Medulla oblongata (tissue), 1 donor: Measurements from ENCODE around the gene ISLR.

Source experiments
- DNase-seq: peaks from one replicate; pipeline ENCODE4 v3.0.0-alpha.2; 2015; ENCODE audit errors: extremely low spot score

ISLR gene

DNA sequence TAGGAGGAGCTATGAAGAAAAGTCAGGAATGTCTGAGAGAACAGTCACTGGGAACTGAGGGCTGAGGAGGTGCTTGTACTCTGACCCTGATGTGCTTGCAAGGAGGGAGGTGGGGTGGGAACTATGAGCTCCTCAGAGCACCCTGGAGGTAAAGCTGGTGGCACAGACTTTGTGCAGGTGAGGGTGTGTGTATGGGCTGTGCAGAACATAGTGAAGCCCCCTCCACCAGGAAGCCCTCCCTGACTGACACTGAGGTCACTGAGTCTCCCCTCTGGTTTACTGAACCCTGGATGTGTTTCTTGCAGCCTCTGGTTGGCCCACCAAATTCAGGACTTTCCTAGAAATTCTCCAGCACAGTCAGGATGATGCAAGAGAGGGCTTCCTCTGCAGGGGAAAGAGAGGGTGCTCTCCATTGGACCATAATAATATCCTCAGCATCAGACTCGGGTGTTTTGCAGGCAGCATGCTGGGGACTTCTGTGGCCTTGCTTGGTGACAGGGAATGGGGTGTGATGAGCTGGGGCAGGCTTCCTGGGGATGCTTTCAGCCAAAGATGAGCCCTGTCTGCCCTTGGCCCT is 1.5 kb upstream of the ISLR start:
- no peak for DNase-seq

DNA sequence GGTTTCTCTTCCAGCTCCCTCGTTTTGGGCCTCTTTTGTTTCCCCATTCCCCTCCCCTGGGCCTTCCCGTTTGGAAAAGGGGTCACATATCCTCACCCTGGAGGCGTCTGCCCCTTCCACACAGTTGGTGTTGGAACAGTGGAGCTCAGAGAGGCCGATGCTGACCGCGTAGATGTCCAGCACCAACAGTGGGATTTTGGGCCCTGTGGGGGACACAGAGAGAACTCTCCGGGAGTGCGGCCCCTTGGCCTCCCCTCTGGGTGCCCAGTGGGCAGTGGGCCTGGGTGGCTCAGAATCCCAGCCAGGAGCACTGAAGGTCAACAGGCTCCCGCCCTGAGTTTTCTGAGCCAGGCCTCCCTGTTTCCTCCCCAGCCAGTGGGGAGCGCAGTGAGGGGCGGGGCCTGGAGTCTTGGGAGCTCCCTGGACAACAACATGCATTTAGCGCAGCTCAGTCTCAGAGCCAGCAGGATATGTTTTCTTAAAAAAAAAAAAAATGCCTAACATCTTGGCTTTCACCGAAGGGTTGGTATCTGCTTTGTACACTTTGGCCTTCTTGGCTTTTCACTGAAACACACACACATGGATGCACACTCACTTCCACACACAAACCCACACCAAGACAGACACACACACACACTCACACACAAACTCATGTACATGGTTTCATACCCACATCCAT is 670 bp upstream of the ISLR start:
- no peak for DNase-seq

DNA sequence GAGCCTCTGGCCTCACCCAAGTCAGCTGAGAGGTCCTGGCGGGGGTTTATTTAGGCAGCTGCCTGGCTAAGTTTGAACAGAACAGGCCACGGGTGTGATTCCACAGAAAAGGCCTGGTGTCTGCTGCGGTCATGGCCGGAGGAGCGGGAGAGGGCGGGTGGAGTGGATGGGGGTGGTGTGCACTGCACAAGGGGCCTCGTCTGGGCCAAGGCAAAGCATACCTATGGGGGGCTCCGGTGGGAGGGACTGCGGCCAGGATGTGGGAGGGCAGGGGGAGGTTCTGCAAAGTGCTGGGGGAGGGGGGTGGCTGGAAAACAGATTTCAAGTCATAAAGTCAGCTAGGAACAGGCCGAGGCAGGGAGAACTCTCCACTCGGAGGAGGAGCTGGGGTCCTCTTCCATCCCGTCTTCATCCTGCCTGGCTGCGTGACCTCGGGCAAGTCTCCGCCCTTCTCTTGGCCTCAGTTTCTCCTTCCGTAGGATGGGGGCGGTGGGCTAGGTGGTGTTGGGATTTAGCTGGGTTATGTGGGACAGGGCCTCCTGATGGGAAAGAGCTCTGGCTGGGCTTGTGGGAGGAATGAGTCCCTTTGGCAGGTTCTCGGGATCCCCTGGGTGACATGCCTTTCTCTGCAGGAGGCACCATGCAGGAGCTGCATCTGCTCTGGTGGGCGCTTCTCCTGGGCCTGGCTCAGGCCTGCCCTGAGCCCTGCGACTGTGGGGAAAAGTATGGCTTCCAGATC is 878 bp downstream of the ISLR start:
- DNase-seq, result no peak

DNA sequence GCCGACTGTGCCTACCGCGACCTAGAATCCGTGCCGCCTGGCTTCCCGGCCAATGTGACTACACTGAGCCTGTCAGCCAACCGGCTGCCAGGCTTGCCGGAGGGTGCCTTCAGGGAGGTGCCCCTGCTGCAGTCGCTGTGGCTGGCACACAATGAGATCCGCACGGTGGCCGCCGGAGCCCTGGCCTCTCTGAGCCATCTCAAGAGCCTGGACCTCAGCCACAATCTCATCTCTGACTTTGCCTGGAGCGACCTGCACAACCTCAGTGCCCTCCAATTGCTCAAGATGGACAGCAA is 1.4 kb downstream of the ISLR start:
- no peak for DNase-seq

DNA sequence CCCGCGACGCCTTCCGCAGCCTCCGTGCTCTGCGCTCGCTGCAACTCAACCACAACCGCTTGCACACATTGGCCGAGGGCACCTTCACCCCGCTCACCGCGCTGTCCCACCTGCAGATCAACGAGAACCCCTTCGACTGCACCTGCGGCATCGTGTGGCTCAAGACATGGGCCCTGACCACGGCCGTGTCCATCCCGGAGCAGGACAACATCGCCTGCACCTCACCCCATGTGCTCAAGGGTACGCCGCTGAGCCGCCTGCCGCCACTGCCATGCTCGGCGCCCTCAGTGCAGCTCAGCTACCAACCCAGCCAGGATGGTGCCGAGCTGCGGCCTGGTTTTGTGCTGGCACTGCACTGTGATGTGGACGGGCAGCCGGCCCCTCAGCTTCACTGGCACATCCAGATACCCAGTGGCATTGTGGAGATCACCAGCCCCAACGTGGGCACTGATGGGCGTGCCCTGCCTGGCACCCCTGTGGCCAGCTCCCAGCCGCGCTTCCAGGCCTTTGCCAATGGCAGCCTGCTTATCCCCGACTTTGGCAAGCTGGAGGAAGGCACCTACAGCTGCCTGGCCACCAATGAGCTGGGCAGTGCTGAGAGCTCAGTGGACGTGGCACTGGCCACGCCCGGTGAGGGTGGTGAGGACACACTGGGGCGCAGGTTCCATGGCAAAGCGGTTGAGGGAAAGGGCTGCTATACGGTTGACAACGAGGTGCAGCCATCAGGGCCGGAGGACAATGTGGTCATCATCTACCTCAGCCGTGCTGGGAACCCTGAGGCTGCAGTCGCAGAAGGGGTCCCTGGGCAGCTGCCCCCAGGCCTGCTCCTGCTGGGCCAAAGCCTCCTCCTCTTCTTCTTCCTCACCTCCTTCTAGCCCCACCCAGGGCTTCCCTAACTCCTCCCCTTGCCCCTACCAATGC is 2.0 kb downstream of the ISLR start:
- DNase-seq, result no peak

DNA sequence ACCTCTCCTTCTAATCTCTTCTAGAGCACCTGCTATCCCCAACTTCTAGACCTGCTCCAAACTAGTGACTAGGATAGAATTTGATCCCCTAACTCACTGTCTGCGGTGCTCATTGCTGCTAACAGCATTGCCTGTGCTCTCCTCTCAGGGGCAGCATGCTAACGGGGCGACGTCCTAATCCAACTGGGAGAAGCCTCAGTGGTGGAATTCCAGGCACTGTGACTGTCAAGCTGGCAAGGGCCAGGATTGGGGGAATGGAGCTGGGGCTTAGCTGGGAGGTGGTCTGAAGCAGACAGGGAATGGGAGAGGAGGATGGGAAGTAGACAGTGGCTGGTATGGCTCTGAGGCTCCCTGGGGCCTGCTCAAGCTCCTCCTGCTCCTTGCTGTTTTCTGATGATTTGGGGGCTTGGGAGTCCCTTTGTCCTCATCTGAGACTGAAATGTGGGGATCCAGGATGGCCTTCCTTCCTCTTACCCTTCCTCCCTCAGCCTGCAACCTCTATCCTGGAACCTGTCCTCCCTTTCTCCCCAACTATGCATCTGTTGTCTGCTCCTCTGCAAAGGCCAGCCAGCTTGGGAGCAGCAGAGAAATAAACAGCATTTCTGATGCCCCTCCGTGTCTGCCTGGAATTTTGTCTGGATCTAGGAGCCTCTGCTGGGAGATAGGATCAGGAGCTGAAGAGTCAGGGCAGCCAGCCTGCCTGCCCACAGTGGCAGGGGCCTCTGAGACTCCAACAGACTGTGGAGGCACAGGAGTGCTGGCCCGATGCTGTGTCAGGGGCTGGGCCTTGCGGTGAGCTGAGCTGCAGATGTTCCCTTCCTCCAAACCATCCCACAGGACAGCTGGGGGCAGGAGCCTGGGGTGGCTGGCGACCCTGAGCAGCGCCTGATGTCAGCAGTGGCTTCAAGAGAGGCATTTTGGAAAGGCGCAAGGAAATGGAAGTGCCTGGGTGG is 3.0 kb downstream of the ISLR start:
- no peak for DNase-seq

DNA sequence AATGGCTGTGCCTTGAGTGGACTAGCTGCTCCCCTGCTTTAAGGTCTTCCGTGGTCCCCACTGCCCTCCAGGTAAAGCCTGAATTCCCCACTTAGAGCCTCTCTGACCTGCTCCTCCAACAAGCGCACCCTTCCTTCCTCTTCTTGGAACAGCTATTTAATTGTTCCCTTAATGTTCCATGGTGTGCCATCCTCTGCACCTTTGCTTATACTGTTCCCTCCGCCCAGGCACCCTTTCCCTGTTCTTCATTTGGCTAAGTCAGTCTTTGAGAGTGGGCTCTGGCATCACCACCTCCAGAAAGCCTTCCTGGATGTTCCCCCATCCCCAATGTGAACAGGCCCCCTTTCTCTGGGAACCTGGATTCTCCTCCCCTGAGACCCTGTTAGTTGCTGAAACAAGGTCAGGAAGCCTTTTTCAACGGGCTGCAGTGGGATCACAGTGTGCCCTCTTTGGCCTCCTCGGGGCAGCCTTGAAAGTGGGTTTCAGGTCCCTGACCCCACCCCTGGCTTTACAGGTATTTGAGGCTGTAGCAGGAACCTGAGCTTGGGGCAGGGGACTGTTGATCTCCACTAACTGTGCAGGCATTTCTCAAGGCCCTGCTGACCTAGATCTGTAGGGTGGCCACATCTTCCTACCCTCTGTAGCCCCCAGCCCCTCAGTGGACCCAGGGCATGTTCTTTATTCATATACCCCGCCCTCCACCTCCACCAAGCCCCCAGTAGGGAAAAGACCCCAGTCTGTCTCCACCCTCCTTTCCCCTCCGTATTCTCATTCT is 5.0 kb downstream of the ISLR start:
- no peak for DNase-seq

DNA sequence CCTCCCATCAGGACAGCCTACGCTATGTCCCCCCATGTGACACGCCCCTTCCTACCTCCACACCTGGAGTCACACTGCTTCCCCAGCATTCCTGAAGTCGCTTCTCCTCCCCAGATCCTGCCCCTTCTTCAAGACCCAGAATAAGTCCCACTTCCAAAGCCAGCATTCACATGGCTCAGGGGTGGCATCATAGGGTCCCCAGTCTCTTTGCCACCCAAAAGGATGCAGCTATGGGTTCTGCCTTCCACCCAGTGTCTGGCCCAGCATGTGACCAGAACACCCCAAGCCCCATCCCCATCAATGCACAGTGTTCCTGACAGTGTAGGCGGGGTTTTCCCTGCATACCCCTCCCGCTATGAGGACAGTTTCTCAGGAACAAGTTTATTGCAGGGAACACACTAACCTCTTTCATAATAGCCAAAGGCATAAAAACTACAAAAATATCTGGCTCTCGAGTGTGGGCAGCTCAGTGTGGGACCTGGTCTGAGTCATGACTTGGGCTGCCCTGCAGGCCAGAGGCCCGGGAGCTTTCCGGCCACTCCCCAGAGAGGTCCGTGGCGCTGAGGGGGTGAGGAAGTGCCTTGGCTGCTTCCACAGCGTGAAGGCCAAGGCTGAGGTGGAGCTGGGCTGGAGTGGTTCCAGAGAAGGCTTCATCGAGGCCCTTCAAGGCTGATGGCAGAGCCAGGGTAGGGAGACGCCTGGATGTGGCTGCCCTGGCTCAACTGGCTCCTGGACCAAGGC is 5.8 kb downstream of the ISLR start:
- no peak for DNase-seq

DNA sequence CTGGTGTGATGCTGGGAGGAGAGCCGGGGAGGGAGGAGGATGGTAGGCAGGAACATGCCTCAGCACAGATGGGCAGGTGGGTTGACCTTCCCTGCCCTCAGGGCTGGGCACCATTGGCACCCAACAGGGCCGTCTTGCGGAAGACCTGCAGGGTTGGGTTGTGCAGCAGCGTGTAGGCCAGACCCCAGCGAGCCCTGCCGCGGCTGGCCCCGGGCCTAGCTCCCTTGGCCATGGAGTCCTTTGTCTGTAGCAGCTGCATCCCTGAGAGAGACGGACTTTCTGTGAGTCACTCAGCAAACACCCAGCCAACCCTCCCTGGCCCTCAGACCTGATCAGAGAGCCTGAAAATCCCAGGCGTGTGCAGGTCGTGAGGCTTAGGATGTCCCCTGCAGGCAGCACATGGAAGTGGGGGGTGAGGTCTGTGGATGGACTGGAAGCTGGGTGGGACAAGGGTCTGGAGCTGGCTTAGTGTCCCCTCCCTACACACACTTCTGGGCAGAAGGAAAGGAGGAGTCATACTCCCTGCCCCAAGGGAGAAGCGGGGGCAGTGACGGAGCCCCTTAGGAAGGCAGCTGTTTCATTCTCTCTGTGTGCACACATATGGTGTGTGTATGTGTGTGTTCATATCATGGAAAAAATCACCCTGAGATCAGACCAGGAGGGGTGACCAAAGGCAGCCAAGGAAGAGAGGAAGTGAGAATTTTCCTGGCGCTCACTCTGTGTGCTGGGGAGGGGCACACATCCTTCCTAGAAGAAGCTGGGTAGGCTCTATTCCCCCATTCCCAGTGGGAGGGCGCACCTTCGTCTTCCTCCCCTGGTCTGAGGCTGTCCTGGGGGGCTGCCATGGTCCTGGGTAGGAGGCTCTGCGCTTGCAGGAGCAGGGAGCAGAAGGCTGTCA is 6.7 kb downstream of the ISLR start:
- DNase-seq, result no peak

DNA sequence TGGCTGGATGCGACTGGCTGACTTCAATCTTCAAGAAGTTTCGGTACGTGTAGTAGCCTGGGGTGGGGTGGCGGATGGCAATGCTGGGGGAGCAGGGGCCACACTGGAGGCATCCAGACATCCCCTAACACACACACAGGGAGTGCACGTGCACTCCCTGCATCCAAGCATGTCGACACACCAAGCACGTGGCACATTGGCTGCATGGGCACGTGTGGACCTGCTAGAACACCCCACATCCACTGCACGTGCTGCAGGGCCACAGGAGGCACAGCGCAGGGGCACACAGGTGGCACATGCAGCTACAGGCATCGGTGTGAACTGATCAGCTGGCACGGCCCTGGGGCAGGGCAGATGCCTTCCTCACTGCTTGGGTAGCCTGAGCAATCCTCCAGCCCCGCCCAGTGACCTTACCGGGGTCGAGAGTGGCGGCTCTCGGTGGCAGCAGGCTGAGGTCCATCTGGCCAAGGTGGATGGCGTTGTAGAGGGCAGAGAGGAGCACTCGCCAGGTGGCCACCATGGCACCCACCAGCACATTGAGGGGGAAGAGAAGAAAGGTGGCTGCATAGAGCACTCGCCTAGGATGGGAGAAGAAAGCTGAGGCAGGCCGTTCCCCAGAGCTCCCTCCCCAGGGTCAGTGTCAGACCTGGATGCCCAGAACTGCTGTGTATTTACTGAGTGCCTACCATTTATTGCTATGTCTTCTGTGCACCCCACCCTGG is 7.5 kb downstream of the ISLR start:
- DNase-seq, result no peak

DNA sequence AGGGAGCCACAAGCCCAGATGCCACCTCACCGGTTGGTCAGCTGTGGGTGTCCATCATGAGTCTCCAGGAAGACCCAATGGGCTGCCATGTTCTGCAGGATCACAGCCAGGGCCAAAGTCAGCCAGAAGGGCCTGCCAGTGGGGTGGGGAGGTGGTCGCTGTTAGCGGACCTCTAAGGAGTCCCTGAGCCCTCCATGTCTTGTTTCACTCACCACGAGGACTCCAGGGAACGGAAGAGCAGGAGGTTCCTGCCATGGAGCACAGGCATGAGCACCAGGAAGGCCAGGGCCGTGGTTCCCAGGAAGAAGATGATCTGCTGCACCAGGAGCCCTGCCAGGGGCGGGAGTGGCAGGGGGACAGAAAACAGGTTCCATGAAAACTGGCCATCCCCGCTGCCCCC is 8.6 kb downstream of the ISLR start:
- no peak for DNase-seq

DNA sequence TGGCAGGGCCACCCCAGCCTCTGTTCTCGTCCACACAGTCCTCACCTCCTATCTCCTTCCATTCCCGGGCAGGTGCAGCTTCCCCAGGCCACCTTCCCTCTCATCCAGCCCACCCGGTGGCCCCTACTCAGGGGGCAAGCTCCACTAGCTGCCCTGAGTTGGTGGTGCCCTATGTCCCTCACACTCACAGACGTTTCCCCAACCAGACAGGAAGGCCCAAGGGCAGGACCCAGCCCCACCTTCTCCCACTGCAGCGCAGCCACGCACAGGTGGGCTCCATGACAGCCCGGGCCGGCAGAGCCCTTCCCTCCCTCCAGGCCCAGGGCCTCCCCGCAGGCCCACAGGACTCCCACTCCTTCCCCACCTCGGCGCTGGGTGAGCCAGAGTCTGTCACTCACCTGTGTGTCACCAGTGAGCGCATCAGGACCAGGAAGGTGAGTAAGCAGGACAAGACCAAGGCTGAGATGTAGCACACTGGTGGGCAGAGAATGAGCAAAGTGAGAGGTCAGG is 11.1 kb downstream of the ISLR start:
- no peak for DNase-seq

DNA sequence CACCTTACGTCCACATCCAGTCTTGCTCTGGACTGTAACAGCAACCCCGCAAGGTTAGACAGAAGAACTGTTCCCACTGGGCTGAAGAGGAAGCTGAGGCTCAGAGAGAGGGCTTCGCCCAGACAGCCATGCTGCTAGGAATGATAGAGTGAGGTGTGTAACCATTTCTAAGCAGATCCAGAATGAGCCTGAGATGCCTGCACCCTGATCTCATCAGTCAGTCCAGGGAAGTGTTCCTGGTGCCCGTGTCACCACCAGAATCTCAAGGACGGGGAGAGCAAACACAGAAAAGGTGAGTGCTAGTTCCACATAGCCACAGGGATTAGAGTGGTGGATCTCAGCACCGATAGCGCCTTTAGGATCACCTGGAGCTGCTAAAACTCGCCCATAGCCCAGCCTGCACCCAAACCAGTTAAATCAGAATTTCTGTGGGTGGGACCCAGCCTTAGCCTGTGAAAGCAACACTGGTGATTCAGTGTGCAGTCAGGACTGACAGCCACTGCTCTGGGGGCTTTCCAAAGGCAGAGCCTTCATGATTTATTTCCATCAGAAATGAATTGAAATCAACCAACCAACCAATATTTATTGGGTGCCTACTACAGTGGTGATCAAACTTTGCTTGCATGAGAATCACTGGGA is 12.3 kb downstream of the ISLR start:
- no peak for DNase-seq

DNA sequence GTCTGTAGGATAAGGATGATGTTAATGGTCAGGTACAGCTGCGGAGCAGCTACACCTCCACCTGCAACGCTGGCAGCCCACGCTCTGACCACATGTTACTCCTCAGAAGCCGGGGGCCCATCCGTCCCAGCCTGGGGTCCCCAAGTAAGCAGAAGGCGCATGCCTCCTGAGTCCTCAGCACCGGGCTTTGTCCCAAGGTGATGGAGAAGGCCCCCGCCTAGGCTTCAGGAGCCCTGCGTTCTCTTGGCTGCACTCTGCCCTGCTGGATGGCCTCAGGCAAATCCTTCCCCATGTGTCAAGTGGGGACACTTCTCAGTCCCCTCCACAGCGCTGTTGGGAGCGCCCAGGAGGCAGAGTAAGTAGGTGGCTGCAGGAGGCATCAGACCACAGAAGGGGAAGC is 14.7 kb downstream of the ISLR start:
- no peak for DNase-seq

DNA sequence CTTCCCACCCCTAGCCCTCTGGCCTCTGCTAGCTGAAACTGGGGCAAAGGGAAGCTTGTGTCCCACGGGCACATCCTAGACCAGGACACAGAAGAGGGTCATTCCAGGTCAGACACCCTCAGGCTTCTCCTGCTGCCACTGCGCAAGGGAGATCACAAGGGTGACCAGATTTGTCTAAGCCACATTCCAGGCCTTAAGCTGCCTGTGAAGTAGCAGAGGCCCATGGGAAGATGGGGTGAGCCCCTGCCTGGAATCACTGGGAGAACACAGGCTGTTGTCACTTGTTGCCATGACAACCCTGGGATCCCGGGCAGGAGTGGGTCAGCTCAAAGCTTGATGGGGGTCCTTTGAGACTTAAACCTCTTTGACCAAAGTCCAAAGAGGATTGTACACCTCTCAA is 18.3 kb downstream of the ISLR start:
- DNase-seq, result no peak

DNA sequence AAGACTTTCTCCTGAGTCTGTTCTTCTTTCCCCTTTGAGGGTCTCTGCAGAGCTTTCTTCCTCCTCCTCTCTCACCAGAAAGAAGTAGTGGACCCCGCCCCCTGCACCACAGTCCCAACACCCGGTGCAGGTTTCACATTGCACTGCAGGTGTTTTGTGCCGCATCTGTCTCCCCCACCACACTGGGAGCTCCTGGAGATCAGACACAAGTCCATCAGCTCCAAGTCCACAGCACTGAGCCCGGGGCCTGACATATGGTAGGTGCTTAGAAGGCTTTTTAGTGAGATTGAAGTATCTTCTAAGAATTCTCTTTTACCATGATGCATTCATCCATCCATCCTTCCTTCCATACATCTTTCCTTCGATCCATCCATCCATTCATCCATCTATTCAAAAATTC is 19.2 kb downstream of the ISLR start:
- no peak for DNase-seq

DNA sequence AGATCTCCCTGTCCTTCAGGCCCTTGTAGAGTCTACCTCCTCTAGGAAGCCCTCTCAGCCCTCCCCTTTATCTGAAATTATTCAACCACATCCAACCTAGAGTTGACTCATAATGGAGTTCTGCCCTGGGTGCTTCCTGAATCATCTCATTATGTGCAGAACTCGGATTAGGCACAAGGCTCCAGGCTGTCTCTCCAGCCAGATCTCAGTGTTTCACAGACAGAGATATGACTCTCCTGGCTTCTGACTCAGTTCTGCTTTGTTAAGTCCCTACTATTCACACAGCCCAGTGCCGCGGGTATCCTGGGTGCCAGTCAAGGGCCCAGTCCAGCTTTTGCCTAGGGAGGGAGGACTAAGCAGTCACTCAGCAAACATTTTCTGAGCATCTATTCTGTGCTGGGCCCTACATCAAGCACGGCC is 19.8 kb downstream of the ISLR start:
- DNase-seq, result no peak
